ENCODE results near the gene OSBPL10.
"Not testable (repeated sequence)": the region's sequence is repeated elsewhere in the genome, so short reads cannot be mapped to it uniquely, and the experiment has no call there.

OSBPL10 gene

DNA sequence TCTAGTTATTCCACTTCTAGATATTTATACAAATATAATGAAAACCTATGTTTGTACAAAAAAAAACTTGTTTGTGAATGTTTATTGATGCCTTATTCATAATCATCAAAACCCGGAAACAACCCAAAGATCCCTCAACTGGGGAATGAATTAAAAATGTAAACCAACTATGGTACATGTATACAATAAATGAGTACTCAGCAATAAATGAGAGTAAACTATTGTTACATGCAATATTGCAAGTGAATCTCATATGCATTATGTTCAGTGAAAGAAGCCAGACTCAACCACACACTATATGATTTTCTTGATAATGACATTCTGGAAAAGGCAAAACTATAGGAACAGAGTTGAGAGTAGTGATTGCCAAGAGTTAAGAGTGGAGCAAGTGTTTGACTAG lies 12.8 kb upstream of the OSBPL10 start:
- no peaks in the 10 kb centered on the region for H3K36me3 ChIP-seq (ENCODE audit: control insufficient read depth, insufficient read depth, low read length)
- H3K4me3 ChIP-seq (ENCODE audit: low read length) = no peak overlapping the region
- H3K9me3 ChIP-seq (ENCODE audit: control insufficient read depth, insufficient read depth, low read length) = no peaks in the 10 kb centered on the region
- DNase-seq (ENCODE audit: low read depth, low spot score) = no peak
- no peaks in the 10 kb centered on the region for H3K4me1 ChIP-seq (ENCODE audit: control insufficient read depth, insufficient read depth, low read length)
- no peak overlapping the region for H3K27ac ChIP-seq (ENCODE audit: low read length)
- WGBS (ENCODE audit: insufficient coverage, insufficient read length) = no CpG with 5 or more reads among the region's 1 CpG
- no peaks in the 10 kb centered on the region for H3K27me3 ChIP-seq (ENCODE audit: control insufficient read depth, insufficient read depth, low read length)

DNA sequence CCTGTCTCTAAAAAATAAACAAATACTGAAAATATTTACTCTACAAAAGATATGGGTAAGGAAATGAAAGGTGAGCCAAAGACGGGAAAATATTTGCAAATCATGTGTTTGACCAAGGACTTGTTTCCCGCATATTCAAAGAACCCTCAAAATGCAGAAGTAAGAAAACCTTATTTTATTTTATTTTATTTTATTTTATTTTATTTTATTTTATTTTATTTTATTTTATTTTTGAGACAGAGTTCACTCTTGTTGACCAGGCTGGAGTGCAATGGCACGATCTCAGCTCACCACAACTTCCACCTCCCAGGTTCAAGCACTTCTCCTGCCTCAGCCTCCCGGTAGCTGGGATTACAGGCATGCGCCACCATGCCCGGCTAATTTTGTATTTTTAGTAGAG lies 11.9 kb upstream of the OSBPL10 start:
- H3K27me3 ChIP-seq (ENCODE audit: control insufficient read depth, insufficient read depth, low read length); H3K36me3 ChIP-seq (ENCODE audit: control insufficient read depth, insufficient read depth, low read length); H3K9me3 ChIP-seq (ENCODE audit: control insufficient read depth, insufficient read depth, low read length); H3K4me3 ChIP-seq (ENCODE audit: low read length); DNase-seq (ENCODE audit: low read depth, low spot score); H3K4me1 ChIP-seq (ENCODE audit: control insufficient read depth, insufficient read depth, low read length); H3K27ac ChIP-seq (ENCODE audit: low read length): not testable (repeated sequence)
- no CpG with 5 or more reads among the region's 6 CpGs for WGBS (ENCODE audit: insufficient coverage, insufficient read length)

GRCh38 chr3:31988271-31988670 lies 7.2 kb upstream of the OSBPL10 start:
- no peaks in the 10 kb centered on the region for H3K27me3 ChIP-seq (ENCODE audit: control insufficient read depth, insufficient read depth, low read length)
- DNase-seq (ENCODE audit: low read depth, low spot score) = no peak
- 0 out of 2 replicates have a peak, but pooled peaks cover 3% of the 10 kb centered on the region for H3K36me3 ChIP-seq (ENCODE audit: control insufficient read depth, insufficient read depth, low read length)
- no peak overlapping the region for H3K4me3 ChIP-seq (ENCODE audit: low read length)
- no peak overlapping the region for H3K27ac ChIP-seq (ENCODE audit: low read length)
- no peaks in the 10 kb centered on the region for H3K4me1 ChIP-seq (ENCODE audit: control insufficient read depth, insufficient read depth, low read length)
- H3K9me3 ChIP-seq (ENCODE audit: control insufficient read depth, insufficient read depth, low read length) = no peaks in the 10 kb centered on the region
- WGBS (ENCODE audit: insufficient coverage, insufficient read length) = no CpG with 5 or more reads among the region's 1 CpG

DNA sequence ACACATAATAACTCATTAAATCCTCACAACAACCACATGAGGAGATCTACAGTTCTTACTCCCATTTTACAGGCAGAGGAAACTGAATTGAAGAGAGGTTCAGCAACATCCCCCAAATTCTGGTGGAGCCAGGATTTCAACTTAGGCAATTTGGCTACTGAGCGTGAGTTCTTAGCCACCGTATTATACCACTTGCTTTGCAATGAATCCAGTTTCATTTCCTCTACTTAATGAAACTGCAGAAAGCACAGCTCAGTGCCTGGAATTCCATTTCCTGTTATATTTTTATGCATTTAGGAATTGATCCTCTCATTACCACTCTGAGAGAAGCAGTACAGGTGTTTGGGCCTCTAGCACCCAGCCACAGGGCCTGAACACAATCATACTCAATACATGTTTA lies 4.8 kb upstream of the OSBPL10 start:
- no peak for DNase-seq (ENCODE audit: low read depth, low spot score)
- Histone ChIP-seq H3K4me1 (ENCODE audit: control insufficient read depth, insufficient read depth, low read length) (no peaks in the 10 kb centered on the region), H3K4me3 (ENCODE audit: low read length) (no peak overlapping the region), H3K36me3 (ENCODE audit: control insufficient read depth, insufficient read depth, low read length) (0 out of 2 replicates have a peak, but pooled peaks cover 3% of the 10 kb centered on the region), H3K27ac (ENCODE audit: low read length) (no peak overlapping the region), H3K27me3 (ENCODE audit: control insufficient read depth, insufficient read depth, low read length) (no peaks in the 10 kb centered on the region), H3K9me3 (ENCODE audit: control insufficient read depth, insufficient read depth, low read length) (no peaks in the 10 kb centered on the region)
- WGBS (ENCODE audit: insufficient coverage, insufficient read length) = no CpG with 5 or more reads among the region's 2 CpGs

GRCh38 chr3:31984321-31984720 lies 3.3 kb upstream of the OSBPL10 start:
- no peak overlapping the region for H3K27ac ChIP-seq (ENCODE audit: low read length)
- no CpG with 5 or more reads among the region's 4 CpGs for WGBS (ENCODE audit: insufficient coverage, insufficient read length)
- H3K4me3 ChIP-seq (ENCODE audit: low read length) = no peak overlapping the region
- H3K36me3 ChIP-seq (ENCODE audit: control insufficient read depth, insufficient read depth, low read length) = 0 out of 2 replicates have a peak, but pooled peaks cover 3% of the 10 kb centered on the region
- DNase-seq (ENCODE audit: low read depth, low spot score) = no peak
- H3K4me1 ChIP-seq (ENCODE audit: control insufficient read depth, insufficient read depth, low read length) = no peaks in the 10 kb centered on the region
- no peaks in the 10 kb centered on the region for H3K27me3 ChIP-seq (ENCODE audit: control insufficient read depth, insufficient read depth, low read length)
- H3K9me3 ChIP-seq (ENCODE audit: control insufficient read depth, insufficient read depth, low read length) = no peaks in the 10 kb centered on the region

GRCh38 chr3:31980530-31981205 lies 394 bp downstream of the OSBPL10 start:
- Histone ChIP-seq H3K27ac (ENCODE audit: low read length) (no peak overlapping the region), H3K4me3 (ENCODE audit: low read length) (peak overlapping the region; percentile 55), H3K4me1 (ENCODE audit: control insufficient read depth, insufficient read depth, low read length) (no peaks in the 10 kb centered on the region), H3K27me3 (ENCODE audit: control insufficient read depth, insufficient read depth, low read length) (no peaks in the 10 kb centered on the region), H3K36me3 (ENCODE audit: control insufficient read depth, insufficient read depth, low read length) (no peaks in the 10 kb centered on the region), H3K9me3 (ENCODE audit: control insufficient read depth, insufficient read depth, low read length) (no peaks in the 10 kb centered on the region)
- no peak for DNase-seq (ENCODE audit: low read depth, low spot score)
- no CpG with 5 or more reads among the region's 66 CpGs for WGBS (ENCODE audit: insufficient coverage, insufficient read length)

DNA sequence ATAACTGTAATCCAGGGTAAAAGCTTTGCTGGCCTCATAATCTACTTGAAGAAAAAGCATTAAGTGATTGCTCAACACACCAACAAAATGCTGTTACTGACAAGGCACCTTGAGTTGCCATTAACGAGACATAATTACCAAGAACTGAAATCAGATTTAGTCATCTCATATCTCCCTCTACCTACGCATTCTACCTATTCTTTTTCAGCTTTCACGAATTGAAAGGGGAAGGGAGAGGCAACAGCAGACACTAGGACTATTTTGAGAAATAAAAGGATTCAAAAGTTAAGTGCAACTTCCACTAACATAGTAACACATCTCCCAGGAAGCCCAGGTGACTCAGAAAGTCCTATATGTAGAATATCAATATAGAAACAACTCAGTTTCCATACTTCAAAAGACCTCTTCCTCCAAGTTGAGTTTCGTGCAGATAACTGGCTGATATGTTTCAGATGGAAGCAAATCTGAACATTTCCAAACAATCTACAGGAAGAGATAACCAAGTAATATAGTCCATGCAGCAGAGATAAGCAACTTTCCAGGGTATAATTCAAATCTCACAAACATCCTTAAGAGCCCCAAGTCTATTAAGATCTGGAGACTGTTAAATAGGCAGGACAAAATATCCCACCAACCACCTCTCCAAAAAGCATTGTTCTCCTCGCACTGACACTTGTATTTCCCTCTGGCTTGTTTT lies 1.9 kb downstream of the OSBPL10 start:
- H3K27me3 ChIP-seq (ENCODE audit: control insufficient read depth, insufficient read depth, low read length) = no peaks in the 10 kb centered on the region
- no peak overlapping the region for H3K27ac ChIP-seq (ENCODE audit: low read length)
- no peak overlapping the region for H3K4me3 ChIP-seq (ENCODE audit: low read length)
- 100% methylated on average over 1 of the region's 5 CpGs for WGBS (ENCODE audit: insufficient coverage, insufficient read length)
- no peaks in the 10 kb centered on the region for H3K9me3 ChIP-seq (ENCODE audit: control insufficient read depth, insufficient read depth, low read length)
- no peaks in the 10 kb centered on the region for H3K4me1 ChIP-seq (ENCODE audit: control insufficient read depth, insufficient read depth, low read length)
- DNase-seq (ENCODE audit: low read depth, low spot score) = no peak
- no peaks in the 10 kb centered on the region for H3K36me3 ChIP-seq (ENCODE audit: control insufficient read depth, insufficient read depth, low read length)

DNA sequence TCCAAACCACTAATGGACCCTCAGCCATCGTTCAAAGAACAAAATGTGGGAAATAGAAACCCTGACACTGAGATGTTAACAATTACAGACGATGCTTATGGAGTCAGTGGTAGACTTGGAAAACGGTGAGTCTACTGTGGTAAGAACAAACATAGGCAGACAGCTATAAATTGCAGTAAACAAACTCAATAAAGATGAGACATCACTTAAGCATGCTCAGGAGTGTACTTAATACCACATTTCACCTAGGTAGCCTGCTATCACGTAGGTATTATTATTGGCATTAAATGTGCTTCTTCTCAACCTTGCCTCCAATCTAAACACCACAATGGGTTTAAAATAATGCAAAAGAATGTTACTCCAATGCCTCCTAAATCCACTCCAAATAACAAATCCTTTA lies 2.5 kb downstream of the OSBPL10 start:
- no CpG with 5 or more reads among the region's 4 CpGs for WGBS (ENCODE audit: insufficient coverage, insufficient read length)
- H3K36me3 ChIP-seq (ENCODE audit: control insufficient read depth, insufficient read depth, low read length) = no peaks in the 10 kb centered on the region
- no peak for DNase-seq (ENCODE audit: low read depth, low spot score)
- H3K4me3 ChIP-seq (ENCODE audit: low read length) = no peak overlapping the region
- H3K4me1 ChIP-seq (ENCODE audit: control insufficient read depth, insufficient read depth, low read length) = no peaks in the 10 kb centered on the region
- no peak overlapping the region for H3K27ac ChIP-seq (ENCODE audit: low read length)
- no peaks in the 10 kb centered on the region for H3K9me3 ChIP-seq (ENCODE audit: control insufficient read depth, insufficient read depth, low read length)
- no peaks in the 10 kb centered on the region for H3K27me3 ChIP-seq (ENCODE audit: control insufficient read depth, insufficient read depth, low read length)

DNA sequence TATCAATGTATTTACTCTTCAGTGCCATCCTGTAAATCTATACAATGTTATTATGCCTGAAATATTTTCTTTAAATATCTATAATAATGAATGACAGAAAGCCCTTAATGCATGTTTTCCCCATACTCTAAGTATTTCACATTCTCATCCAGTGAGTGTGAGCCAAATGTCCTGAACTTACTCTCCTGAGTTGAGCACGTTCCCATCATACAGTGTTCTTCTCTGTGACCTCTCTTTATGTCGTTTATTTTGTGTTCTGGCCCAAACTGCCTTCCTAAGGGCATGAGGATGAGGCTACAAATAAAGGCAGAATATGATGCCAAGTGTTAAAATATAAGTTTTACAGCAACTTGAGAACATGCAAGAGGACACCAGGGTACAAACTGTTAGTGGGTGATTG lies 3.3 kb downstream of the OSBPL10 start:
- no CpG with 5 or more reads among the region's 2 CpGs for WGBS (ENCODE audit: insufficient coverage, insufficient read length)
- Histone ChIP-seq H3K4me3 (ENCODE audit: low read length) (no peak overlapping the region), H3K4me1 (ENCODE audit: control insufficient read depth, insufficient read depth, low read length) (peaks cover 3% of the 10 kb centered on the region; the same call in 1 of the 2 replicates)

GRCh38 chr3:31976302-31976701 lies 4.8 kb downstream of the OSBPL10 start:
- peaks cover 3% of the 10 kb centered on the region; the same call in 1 of the 2 replicates for H3K4me1 ChIP-seq (ENCODE audit: control insufficient read depth, insufficient read depth, low read length)
- no CpG with 5 or more reads among the region's 2 CpGs for WGBS (ENCODE audit: insufficient coverage, insufficient read length)
- no peaks in the 10 kb centered on the region for H3K36me3 ChIP-seq (ENCODE audit: control insufficient read depth, insufficient read depth, low read length)

More for the DNA sequence above, 3.3 kb downstream of the OSBPL10 start:
- Histone ChIP-seq H3K9me3 (ENCODE audit: control insufficient read depth, insufficient read depth, low read length) (no peaks in the 10 kb centered on the region), H3K27ac (ENCODE audit: low read length) (no peak overlapping the region), H3K36me3 (ENCODE audit: control insufficient read depth, insufficient read depth, low read length) (no peaks in the 10 kb centered on the region), H3K27me3 (ENCODE audit: control insufficient read depth, insufficient read depth, low read length) (no peaks in the 10 kb centered on the region)
- DNase-seq (ENCODE audit: low read depth, low spot score) = no peak

More at GRCh38 chr3:31976302-31976701, 4.8 kb downstream of the OSBPL10 start:
- Histone ChIP-seq H3K4me3 (ENCODE audit: low read length) (no peak overlapping the region), H3K27me3 (ENCODE audit: control insufficient read depth, insufficient read depth, low read length) (no peaks in the 10 kb centered on the region), H3K9me3 (ENCODE audit: control insufficient read depth, insufficient read depth, low read length) (no peaks in the 10 kb centered on the region), H3K27ac (ENCODE audit: low read length) (no peak overlapping the region)
- no peak for DNase-seq (ENCODE audit: low read depth, low spot score)

Measured in iPS DF 6.9 (cell line).